HEK293T (cell line): ENCODE measurements around the gene ESPN.

Experiments used
- CTCF ChIA-PET: fragments of 350-600 bp; formaldehyde crosslinking; extraction: SDS; loops from one replicate; lab custom pipeline; 2021; ENCODE audit warnings: antibody characterized with exemption, inconsistent platforms; lab: Yijun Ruan, JAX
- POLR2A ChIA-PET: fragments of 350-600 bp; formaldehyde crosslinking; extraction: SDS; loops from one replicate; lab custom pipeline; 2020; ENCODE audit warnings: antibody characterized with exemption, inconsistent platforms; lab: Yijun Ruan, JAX
- DNase-seq: peaks from one replicate; pipeline ENCODE4 v3.0.0; 2012; ENCODE audit warnings: mixed read lengths; ENCODE audit errors: extremely low spot score
- ARNT ChIP-seq: fragments of 450-650 bp; IDR thresholded peaks from 2 replicates; pipeline ENCODE4 v1.6.1; 2017; ENCODE audit warnings: mild to moderate bottlenecking
- BHLHE40 ChIP-seq: fragments of 450-650 bp; IDR thresholded peaks from 2 replicates; pipeline ENCODE4 v1.6.1; 2016; ENCODE audit warnings: mild to moderate bottlenecking, moderate library complexity, borderline replicate concordance
- CTBP1 ChIP-seq: fragments of 450-650 bp; IDR thresholded peaks from 2 replicates; pipeline ENCODE4 v1.6.1; 2016; ENCODE audit warnings: borderline replicate concordance
- ELF4 ChIP-seq: fragments of 450-650 bp; IDR thresholded peaks from 2 replicates; pipeline ENCODE4 v1.6.1; 2017; ENCODE audit warnings: antibody characterized with exemption
- FOXA1 ChIP-seq: fragments of 450-650 bp; IDR thresholded peaks from 2 replicates; pipeline ENCODE4 v1.6.1; 2016; ENCODE audit warnings: mild to moderate bottlenecking
- FOXK2 ChIP-seq: fragments of 450-650 bp; IDR thresholded peaks from 2 replicates; pipeline ENCODE4 v1.6.1; 2016; ENCODE audit warnings: mild to moderate bottlenecking
- FOXM1 ChIP-seq: fragments of 450-650 bp; IDR thresholded peaks from 2 replicates; pipeline ENCODE4 v1.6.1; 2017; ENCODE audit warnings: mild to moderate bottlenecking, borderline replicate concordance
- HDGF ChIP-seq: fragments of 450-650 bp; IDR thresholded peaks from 2 replicates; pipeline ENCODE4 v1.6.1; 2017; ENCODE audit warnings: antibody characterized with exemption, borderline replicate concordance
- L3MBTL2 ChIP-seq: fragments of 450-650 bp; conservative IDR thresholded peaks from 2 replicates; pipeline ENCODE4 v1.6.1; 2016; ENCODE audit warnings: mild to moderate bottlenecking
- LEF1 ChIP-seq: fragments of 450-650 bp; IDR thresholded peaks from 2 replicates; pipeline ENCODE4 v1.6.1; 2017; ENCODE audit warnings: mild to moderate bottlenecking, borderline replicate concordance
- NFRKB ChIP-seq: fragments of 450-650 bp; IDR thresholded peaks from 2 replicates; pipeline ENCODE4 v1.6.1; 2016; ENCODE audit warnings: mild to moderate bottlenecking, moderate library complexity
- PKNOX1 ChIP-seq: fragments of 450-650 bp; IDR thresholded peaks from 2 replicates; pipeline ENCODE4 v1.6.1; 2016
- SP1 ChIP-seq: fragments of 450-650 bp; IDR thresholded peaks from 2 replicates; pipeline ENCODE4 v1.6.1; 2017
- SUZ12 ChIP-seq: fragments of 450-650 bp; IDR thresholded peaks from 2 replicates; pipeline ENCODE4 v1.6.1; 2016; ENCODE audit warnings: mild to moderate bottlenecking
- TARDBP ChIP-seq: fragments of 450-650 bp; IDR thresholded peaks from 2 replicates; pipeline ENCODE4 v1.6.1; 2016
- ZNF384 ChIP-seq: fragments of 450-650 bp; IDR thresholded peaks from 2 replicates; pipeline ENCODE4 v1.6.1; 2016

The ESPN gene

GRCh38 chr1:6416295-6416656, 8.3 kb upstream of the ESPN start:
- CTCF ChIA-PET, result interaction anchor here (2.4 kb wide), 1 partner anchor 55 kb away, joined by 9 read pairs; no protein-coding TSS in a partner anchor
- TF ChIP-seq SP1, result no peak
- no peak for TF ChIP-seq SUZ12
- TF ChIP-seq FOXM1, result no peak
- TF ChIP-seq TARDBP, result no peak
- TF ChIP-seq ZNF384, result no peak
- TF ChIP-seq PKNOX1, result no peak
- TF ChIP-seq ELF4, result no peak
- TF ChIP-seq L3MBTL2, result no peak
- no peak for TF ChIP-seq LEF1
- TF ChIP-seq BHLHE40, result no peak
- TF ChIP-seq HDGF, result no peak
- no peak for TF ChIP-seq FOXK2
- no peak for TF ChIP-seq NFRKB
- TF ChIP-seq ARNT, result no peak
- TF ChIP-seq CTBP1, result no peak
- no peak for TF ChIP-seq FOXA1
- POLR2A ChIA-PET, result no interaction called here
- no peak for DNase-seq

- no peak for DNase-seq
- ChIA-PET CTCF (no interaction called here), POLR2A (no interaction called here)
- TF ChIP-seq TARDBP, result no peak
- no peak for TF ChIP-seq SUZ12
- no peak for TF ChIP-seq FOXK2
- TF ChIP-seq HDGF, result no peak
- TF ChIP-seq LEF1, result no peak
- no peak for TF ChIP-seq ELF4
- no peak for TF ChIP-seq FOXA1
- TF ChIP-seq CTBP1, result no peak
- no peak for TF ChIP-seq ARNT
- TF ChIP-seq PKNOX1, result no peak
These were observed 7.7 kb upstream of the ESPN start for GRCh38 chr1:6416906-6417305.

GRCh38 chr1:6417961-6418667, 6.5 kb upstream of the ESPN start:
- ChIA-PET POLR2A (interaction anchor here (0.9 kb wide), 1 partner anchor 184 kb away, joined by 3 read pairs; no protein-coding TSS in a partner anchor), CTCF (interaction anchor here (0.7 kb wide), 1 partner anchor 20 kb away, joined by 3 read pairs; no protein-coding TSS in a partner anchor)
- TF ChIP-seq ELF4, result no peak
- no peak for DNase-seq

- POLR2A ChIA-PET, result no interaction called here
- no peak for TF ChIP-seq FOXM1
- TF ChIP-seq SP1, result no peak
- TF ChIP-seq TARDBP, result no peak
- no peak for TF ChIP-seq NFRKB
- TF ChIP-seq BHLHE40, result no peak
- TF ChIP-seq PKNOX1, result no peak
- no peak for TF ChIP-seq SUZ12
- TF ChIP-seq CTBP1, result no peak
- TF ChIP-seq LEF1, result no peak
- TF ChIP-seq HDGF, result no peak
- no peak for TF ChIP-seq ELF4
- no peak for TF ChIP-seq ZNF384
- no peak for TF ChIP-seq L3MBTL2
- TF ChIP-seq ARNT, result no peak
- no peak for TF ChIP-seq FOXK2
- TF ChIP-seq FOXA1, result no peak
- CTCF ChIA-PET, result interaction anchor here (0.6 to 2.1 kb wide), 2 partner anchors 19 to 220 kb away, joined by 3 to 7 read pairs; no protein-coding TSS in a partner anchor
- no peak for DNase-seq
These were observed 5.7 kb upstream of the ESPN start for GRCh38 chr1:6418668-6419396.

- POLR2A ChIA-PET, result no interaction called here
These were observed 5.2 kb upstream of the ESPN start for GRCh38 chr1:6419397-6419803.

More at GRCh38 chr1:6419397-6419803, 5.2 kb upstream of the ESPN start:
- no peak for DNase-seq
- TF ChIP-seq NFRKB, result no peak
- no peak for TF ChIP-seq FOXA1
- no peak for TF ChIP-seq LEF1
- no peak for TF ChIP-seq ARNT
- no peak for TF ChIP-seq SP1
- no peak for TF ChIP-seq PKNOX1
- TF ChIP-seq ZNF384, result no peak
- TF ChIP-seq TARDBP, result no peak
- no peak for TF ChIP-seq SUZ12
- TF ChIP-seq L3MBTL2, result no peak
- TF ChIP-seq FOXM1, result no peak
- TF ChIP-seq BHLHE40, result no peak
- TF ChIP-seq HDGF, result no peak
- TF ChIP-seq FOXK2, result no peak
- CTCF ChIA-PET, result interaction anchor here (0.6 to 2.1 kb wide), 3 partner anchors 12 to 221 kb away, joined by 3 to 7 read pairs (median 3); no protein-coding TSS in a partner anchor
